OCI-LY7 (cell line): Measurements from ENCODE around the gene TMEM212. TPM values are rescaled to one million over a fixed set of nuclear protein-coding genes. Genes with fewer than 3 reads are reported as not detected.

ENCODE experiments used
- BruUV-seq: library from RNA; stranded (reverse); fragments of 400-500 nt; replicated peaks from 2 replicates; lab custom pipeline; 2021; lab: Mats Ljungman, UMichigan
- CTCF ChIA-PET: fragments of 300-600 bp; sonication (Branson Sonifier 250); formaldehyde crosslinking; loops from one replicate; lab custom pipeline; 2022; ENCODE audit warnings: antibody characterized with exemption; ENCODE audit not compliant: unreplicated experiment; lab: Charles Lee
- POLR2A ChIA-PET: fragments of 300-600 bp; sonication (Branson Sonifier 250); formaldehyde crosslinking; loops from one replicate; lab custom pipeline; 2022; ENCODE audit warnings: antibody characterized with exemption; lab: Charles Lee
- DNase-seq: peaks from one replicate; pipeline ENCODE4 v3.0.0-alpha.2; 2015; ENCODE audit warnings: low spot score
- H2AFZ ChIP-seq: fragments of 200-600 bp; sonication (generic), shearing (Covaris generic); 2 replicates; pipeline ENCODE4 v1.6.1; 2014; ENCODE audit warnings: mild to moderate bottlenecking, antibody characterized with exemption, low read length, moderate library complexity
- H3K27ac ChIP-seq: fragments of 200-600 bp; sonication (generic); 2 replicates; pipeline ENCODE4 v1.5.1; 2014; ENCODE audit warnings: mixed run types, low read depth, mild to moderate bottlenecking, moderate library complexity, low read length, inconsistent platforms; ENCODE audit not compliant: poor library complexity, severe bottlenecking
- H3K36me3 ChIP-seq: fragments of 200-600 bp; sonication (generic); 2 replicates; pipeline ENCODE4 v1.6.1; 2014; ENCODE audit warnings: mild to moderate bottlenecking, antibody characterized with exemption, low read length, moderate library complexity, mixed read lengths; ENCODE audit not compliant: insufficient read depth
- H3K4me1 ChIP-seq: fragments of 200-600 bp; sonication (generic); 2 replicates; pipeline ENCODE4 v1.5.1; 2014; ENCODE audit warnings: mild to moderate bottlenecking, low read length; ENCODE audit not compliant: insufficient read depth, poor library complexity, severe bottlenecking
- H3K4me2 ChIP-seq: fragments of 200-600 bp; sonication (generic); 2 replicates; pipeline ENCODE4 v1.6.1; 2014; ENCODE audit warnings: mild to moderate bottlenecking, low read length
- H3K4me3 ChIP-seq: fragments of 200-600 bp; sonication (generic); 2 replicates; pipeline ENCODE4 v1.5.1; 2014; ENCODE audit warnings: mild to moderate bottlenecking, low read depth, low read length; ENCODE audit not compliant: poor library complexity, severe bottlenecking
- H3K79me2 ChIP-seq: fragments of 200-600 bp; sonication (generic); 2 replicates; pipeline ENCODE4 v1.6.1; 2016; ENCODE audit warnings: low read depth, mild to moderate bottlenecking, low read length, moderate library complexity, mixed read lengths; ENCODE audit not compliant: insufficient read depth
- H3K9me2 ChIP-seq: fragments of 200-600 bp; sonication (generic); 2 replicates; pipeline ENCODE4 v1.6.1; 2016; ENCODE audit warnings: mild to moderate bottlenecking, low read length, mixed read lengths; ENCODE audit not compliant: insufficient read depth
- H3K9me3 ChIP-seq: fragments of 200-600 bp; sonication (generic); 2 replicates; pipeline ENCODE4 v1.6.1; 2014; ENCODE audit warnings: mild to moderate bottlenecking, mixed run types, low read length, mixed read lengths
- H4K20me1 ChIP-seq: fragments of 200-600 bp; sonication (generic); 2 replicates; pipeline ENCODE4 v1.6.1; 2014; ENCODE audit warnings: mild to moderate bottlenecking, antibody characterized with exemption, low read length, moderate library complexity, mixed read lengths; ENCODE audit not compliant: insufficient read depth
- CTCF ChIP-seq: fragments of 200-600 bp; sonication (generic); conservative IDR thresholded peaks from 2 replicates; pipeline ENCODE4 v1.5.1; 2014; ENCODE audit warnings: mild to moderate bottlenecking, antibody characterized with exemption, low read length, moderate library complexity, mixed read lengths
- EZH2phosphoT487 ChIP-seq: fragments of 200-600 bp; sonication (generic); IDR thresholded peaks from 2 replicates; pipeline ENCODE4 v1.6.1; 2018; ENCODE audit warnings: low read depth, borderline replicate concordance, mild to moderate bottlenecking, mixed run types, antibody characterized with exemption, low read length, moderate library complexity, mixed read lengths
- intact Hi-C: fragments of 100-400 bp; cut with micrococcal nuclease; formaldehyde crosslinking; loops from one replicate; pipeline ENCODE4 v1.10.0; 2022; ENCODE audit not compliant: unreplicated experiment
- total RNA-seq, 2 experiments: library from RNA; depleted of rRNA in 1 of 2; stranded (reverse); fragments of >200 nt in 1 of 2; shearing (Covaris generic) in 1 of 2; gene quantifications; 2 replicates each; pipeline ENCODE4 v1.2.3, GENCODE V29; 2014 to 2022

The TMEM212 gene
- total RNA-seq, 2 experiments from 2014 or later: not detected

GRCh38 chr3:171827836-171828458, 15.2 kb upstream of the TMEM212 start:
- DNase-seq: no peak
- no peaks in the 10 kb centered on the region for H4K20me1 ChIP-seq
- H3K79me2 ChIP-seq: no peaks in the 10 kb centered on the region
- intact Hi-C loops: no loop called here
- no peak overlapping the region for H2AFZ ChIP-seq
- no peak overlapping the region for H3K27ac ChIP-seq
- POLR2A ChIA-PET: interaction anchor here (0.7 to 1.1 kb wide), 2 partner anchors 23 to 485 kb away, joined by 3 read pairs; no protein-coding TSS in a partner anchor
- no peaks in the 10 kb centered on the region for H3K9me3 ChIP-seq
- no peaks in the 10 kb centered on the region for H3K36me3 ChIP-seq
- no TSS peak for BruUV-seq
- CTCF ChIA-PET: no interaction called here
- no peaks in the 10 kb centered on the region for H3K9me2 ChIP-seq
- TF ChIP-seq EZH2phosphoT487 (no peak), CTCF (no peak)
- H3K4me3 ChIP-seq: no peak overlapping the region
- H3K4me2 ChIP-seq: no peak overlapping the region
- no peaks in the 10 kb centered on the region for H3K4me1 ChIP-seq

GRCh38 chr3:171828902-171829770, 14.0 kb upstream of the TMEM212 start:
- ChIA-PET CTCF (no interaction called here), POLR2A (interaction anchor here (0.5 to 1.1 kb wide), 5 partner anchors 24 to 1113 kb away, joined by 3 to 4 read pairs (median 3); no protein-coding TSS in a partner anchor)
- Histone ChIP-seq H3K36me3 (no peaks in the 10 kb centered on the region), H2AFZ (no peak overlapping the region), H3K79me2 (no peaks in the 10 kb centered on the region), H3K27ac (no peak overlapping the region), H3K4me1 (no peaks in the 10 kb centered on the region), H3K9me3 (no peaks in the 10 kb centered on the region), H3K9me2 (no peaks in the 10 kb centered on the region), H3K4me2 (no peak overlapping the region), H3K4me3 (no peak overlapping the region), H4K20me1 (no peaks in the 10 kb centered on the region)
- DNase-seq: no peak
- BruUV-seq: no TSS peak
- TF ChIP-seq EZH2phosphoT487: no peak
- no peak for TF ChIP-seq CTCF
- intact Hi-C loops: no loop called here
